HL-60/S4 treated with retinoic acid at 250 ng/mL for 4 days and 3 days (cell line): ENCODE measurements around the gene SCARF2.
"Not testable (repeated sequence)": the region's sequence is repeated elsewhere in the genome, so short reads cannot be mapped to it uniquely, and the experiment has no call there.

Experiments used
- in situ Hi-C: fragments of 300-500 bp; cut with MboI; formaldehyde crosslinking; loops from 2 replicates; pipeline ENCODE4 v1.7.0; 2022; ENCODE audit warnings: low sequenced_read_pairs

Gene SCARF2

GRCh38 chr22:20427945-20428417 lies 9.6 kb downstream of the SCARF2 start:
- in situ Hi-C loops = no loop called here

- in situ Hi-C loops = no loop called here
Observed at GRCh38 chr22:20427104-20427944, 10.3 kb downstream of the SCARF2 start.

GRCh38 chr22:20426259-20426615 lies 11.4 kb downstream of the SCARF2 start:
- in situ Hi-C loops = no loop called here

- in situ Hi-C loops = no loop called here
Observed at GRCh38 chr22:20425566-20426258, 11.9 kb downstream of the SCARF2 start.

- in situ Hi-C loops = no loop called here
Observed at GRCh38 chr22:20424932-20425565, 12.6 kb downstream of the SCARF2 start.

- in situ Hi-C loops = no loop called here
Observed at GRCh38 chr22:20424568-20424931, 13.1 kb downstream of the SCARF2 start.

GRCh38 chr22:20423906-20424551 lies 13.6 kb downstream of the SCARF2 start:
- in situ Hi-C loops = no loop called here

- in situ Hi-C loops = no loop called here
Observed at GRCh38 chr22:20423008-20423905, 14.4 kb downstream of the SCARF2 start.

- in situ Hi-C loops = no loop called here
Observed at GRCh38 chr22:20422271-20423007, 15.2 kb downstream of the SCARF2 start.

GRCh38 chr22:20421507-20421874 lies 16.1 kb downstream of the SCARF2 start:
- in situ Hi-C loops = no loop called here

- in situ Hi-C loops = no loop called here
Observed at GRCh38 chr22:20420157-20420842, 17.3 kb downstream of the SCARF2 start.

GRCh38 chr22:20419664-20419951 lies 18.0 kb downstream of the SCARF2 start:
- in situ Hi-C loops = no loop called here

GRCh38 chr22:20418211-20418788 lies 19.3 kb downstream of the SCARF2 start:
- in situ Hi-C loops = no loop called here

GRCh38 chr22:20415699-20416098 lies 21.9 kb downstream of the SCARF2 start:
- in situ Hi-C loops = not testable (repeated sequence)

- in situ Hi-C loops = not testable (repeated sequence)
Observed at GRCh38 chr22:20415241-20415640, 22.4 kb downstream of the SCARF2 start.

GRCh38 chr22:20414450-20414849 lies 23.2 kb downstream of the SCARF2 start:
- in situ Hi-C loops = no loop called here

GRCh38 chr22:20414059-20414440 lies 23.6 kb downstream of the SCARF2 start:
- in situ Hi-C loops = no loop called here

GRCh38 chr22:20413217-20414058 lies 24.2 kb downstream of the SCARF2 start:
- in situ Hi-C loops = no loop called here
